T-helper 9 cell (primary cell): Measurements from ENCODE around the gene FERMT1.
"Not testable (repeated sequence)": the region's sequence is repeated elsewhere in the genome, so short reads cannot be mapped to it uniquely, and the experiment has no call there.

Source experiments
- DNase-seq: peaks from one replicate; pipeline ENCODE4 v3.0.0-alpha.2; 2020

The FERMT1 gene

GRCh38 chr20:6114696-6115095 lies 8.1 kb downstream of the FERMT1 start:
- no peak for DNase-seq

- DNase-seq, result no peak
Observed at GRCh38 chr20:6113951-6114350, 8.9 kb downstream of the FERMT1 start.

GRCh38 chr20:6112965-6113364 lies 9.9 kb downstream of the FERMT1 start:
- DNase-seq, result not testable (repeated sequence)

- DNase-seq, result no peak
Observed at GRCh38 chr20:6108330-6108729, 14.5 kb downstream of the FERMT1 start.

GRCh38 chr20:6104493-6105188 lies 18.2 kb downstream of the FERMT1 start:
- no peak for DNase-seq

GRCh38 chr20:6103301-6103700 lies 19.5 kb downstream of the FERMT1 start:
- no peak for DNase-seq

- DNase-seq, result no peak
Observed at GRCh38 chr20:6101346-6101745, 21.5 kb downstream of the FERMT1 start.

GRCh38 chr20:6100246-6100645 lies 22.6 kb downstream of the FERMT1 start:
- no peak for DNase-seq

GRCh38 chr20:6099819-6100218 lies 23.0 kb downstream of the FERMT1 start:
- DNase-seq, result no peak

- no peak for DNase-seq
Observed at GRCh38 chr20:6095409-6095808, 27.4 kb downstream of the FERMT1 start.

- DNase-seq, result no peak
Observed at GRCh38 chr20:6094565-6094964, 28.3 kb downstream of the FERMT1 start.

- DNase-seq, result no peak
Observed at GRCh38 chr20:6094063-6094462, 28.8 kb downstream of the FERMT1 start.

- DNase-seq, result no peak
Observed at GRCh38 chr20:6091661-6092060, 31.2 kb downstream of the FERMT1 start.

GRCh38 chr20:6086868-6087267 lies 36.0 kb downstream of the FERMT1 start:
- DNase-seq, result no peak

- DNase-seq, result no peak
Observed at GRCh38 chr20:6083926-6084325, 38.9 kb downstream of the FERMT1 start.

GRCh38 chr20:6081236-6081635 lies 41.6 kb downstream of the FERMT1 start:
- no peak for DNase-seq

- no peak for DNase-seq
Observed at GRCh38 chr20:6079016-6079415, 43.8 kb downstream of the FERMT1 start.

GRCh38 chr20:6075428-6076219 lies 47.2 kb downstream of the FERMT1 start:
- no peak for DNase-seq

- no peak for DNase-seq
Observed at GRCh38 chr20:6074784-6075183, 48.0 kb downstream of the FERMT1 start.

GRCh38 chr20:6074145-6074561 lies 48.7 kb downstream of the FERMT1 start:
- no peak for DNase-seq

- no peak for DNase-seq
Observed at GRCh38 chr20:6070829-6071695, 51.8 kb downstream of the FERMT1 start.

GRCh38 chr20:6069669-6070068 lies 53.2 kb downstream of the FERMT1 start:
- no peak for DNase-seq

- DNase-seq, result no peak
Observed at GRCh38 chr20:6067763-6068318, 55.0 kb downstream of the FERMT1 start.
